ENCODE results near the gene TBX19.

DNA sequence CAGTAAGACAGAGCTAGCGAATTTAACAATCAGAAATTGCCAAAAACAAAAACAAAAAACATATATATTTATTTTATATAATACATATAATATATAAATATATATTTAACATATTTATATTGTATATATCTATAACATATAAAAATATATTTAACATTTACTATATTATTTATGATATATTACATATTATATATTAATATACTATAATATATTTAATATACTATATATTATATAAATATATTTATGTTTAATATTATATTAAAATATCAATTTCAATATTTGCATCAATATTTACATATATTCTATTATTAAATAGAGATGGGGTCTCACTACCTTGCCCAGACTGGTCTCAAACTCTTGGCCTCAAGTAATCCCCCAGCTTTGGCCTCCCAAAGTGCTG lies 50.9 kb downstream of the TBX19 start:
- no peak for TF ChIP-seq ZNF121 (CRISPR knock-in tag; IDR thresholded peaks at IDR 0.05)
- TF ChIP-seq, protein P1, sequence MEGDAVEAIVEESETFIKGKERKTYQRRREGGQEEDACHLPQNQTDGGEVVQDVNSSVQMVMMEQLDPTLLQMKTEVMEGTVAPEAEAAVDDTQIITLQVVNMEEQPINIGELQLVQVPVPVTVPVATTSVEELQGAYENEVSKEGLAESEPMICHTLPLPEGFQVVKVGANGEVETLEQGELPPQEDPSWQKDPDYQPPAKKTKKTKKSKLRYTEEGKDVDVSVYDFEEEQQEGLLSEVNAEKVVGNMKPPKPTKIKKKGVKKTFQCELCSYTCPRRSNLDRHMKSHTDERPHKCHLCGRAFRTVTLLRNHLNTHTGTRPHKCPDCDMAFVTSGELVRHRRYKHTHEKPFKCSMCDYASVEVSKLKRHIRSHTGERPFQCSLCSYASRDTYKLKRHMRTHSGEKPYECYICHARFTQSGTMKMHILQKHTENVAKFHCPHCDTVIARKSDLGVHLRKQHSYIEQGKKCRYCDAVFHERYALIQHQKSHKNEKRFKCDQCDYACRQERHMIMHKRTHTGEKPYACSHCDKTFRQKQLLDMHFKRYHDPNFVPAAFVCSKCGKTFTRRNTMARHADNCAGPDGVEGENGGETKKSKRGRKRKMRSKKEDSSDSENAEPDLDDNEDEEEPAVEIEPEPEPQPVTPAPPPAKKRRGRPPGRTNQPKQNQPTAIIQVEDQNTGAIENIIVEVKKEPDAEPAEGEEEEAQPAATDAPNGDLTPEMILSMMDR (IDR thresholded peaks at IDR 0.05) = no peak
- no peak for TF ChIP-seq CREM (CRISPR knock-in tag; IDR thresholded peaks at IDR 0.05)
- no peak for TF ChIP-seq ZBTB21 (CRISPR knock-in tag; IDR thresholded peaks at IDR 0.05; ENCODE audit: borderline replicate concordance)
- no peak for TF ChIP-seq PRRX2 (CRISPR knock-in tag; IDR thresholded peaks at IDR 0.05)
